Right kidney (tissue), 1 donor: Measurements from ENCODE around the gene IFRD2.
"Not testable (repeated sequence)": the region's sequence is repeated elsewhere in the genome, so short reads cannot be mapped to it uniquely, and the experiment has no call there.

Source experiments
- DNase-seq: peaks from one replicate; pipeline ENCODE4 v3.0.0-alpha.2; 2016

IFRD2 gene

DNA sequence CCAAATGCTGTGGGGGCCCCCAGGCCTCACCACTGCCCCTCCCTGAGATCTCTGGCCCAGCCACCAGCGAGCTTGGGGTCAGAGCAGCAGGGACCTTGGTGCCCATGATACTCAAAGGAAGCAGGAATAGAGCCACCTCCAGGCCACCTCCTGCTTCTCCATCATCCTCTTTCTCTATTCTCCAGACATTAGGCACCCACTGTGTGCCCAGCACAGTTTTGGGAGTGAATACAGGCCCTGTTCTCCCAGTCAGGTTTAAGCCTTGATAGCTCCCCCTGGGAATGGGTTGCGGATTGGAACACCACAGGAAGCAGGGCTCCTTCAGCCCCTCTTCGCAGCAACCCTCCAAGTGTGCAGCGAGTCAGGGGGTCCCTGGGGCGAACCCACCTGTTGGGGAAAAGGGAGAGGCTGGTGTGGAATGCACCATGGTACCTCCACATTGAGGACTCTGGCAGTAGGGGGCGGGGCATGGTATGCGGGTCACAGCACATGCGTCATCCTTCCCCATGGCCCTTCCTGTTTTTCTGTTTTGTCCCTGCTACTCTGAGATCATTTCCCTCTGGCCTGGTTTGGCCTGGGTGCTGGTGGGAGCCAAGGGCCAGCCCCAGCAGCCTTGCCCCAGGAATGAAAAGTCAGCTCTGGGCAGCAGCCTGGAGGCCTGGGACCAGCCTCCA is 37.5 kb downstream of the IFRD2 start:
- no peak for DNase-seq

- no peak for DNase-seq
These were observed 41.0 kb downstream of the IFRD2 start for GRCh38 chr3:50251220-50251619.

DNA sequence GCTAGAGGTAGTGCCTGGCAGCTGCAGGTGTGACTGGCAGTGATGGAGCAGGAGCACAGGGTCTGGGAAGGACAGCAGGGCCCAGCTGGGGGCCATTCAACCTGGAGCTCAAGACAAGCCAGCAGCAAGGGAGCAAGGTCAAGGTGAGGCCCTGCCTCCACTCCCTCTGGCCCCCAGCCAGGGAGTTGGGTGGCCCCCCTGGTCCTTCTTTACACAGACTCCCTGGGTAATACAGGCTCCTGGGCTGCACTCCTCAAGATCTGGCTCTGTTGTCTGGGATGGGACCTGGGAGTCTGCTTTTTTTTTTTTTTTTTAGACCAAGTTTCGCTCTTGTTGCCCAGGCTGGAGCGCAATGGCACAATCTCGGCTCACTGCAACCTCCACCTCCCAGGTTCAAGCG is 41.7 kb downstream of the IFRD2 start:
- DNase-seq, result no peak

GRCh38 chr3:50249457-50249856 is 42.8 kb downstream of the IFRD2 start:
- no peak for DNase-seq

GRCh38 chr3:50248387-50248786 is 43.8 kb downstream of the IFRD2 start:
- DNase-seq, result no peak

GRCh38 chr3:50246517-50246954 is 45.7 kb downstream of the IFRD2 start:
- no peak for DNase-seq

DNA sequence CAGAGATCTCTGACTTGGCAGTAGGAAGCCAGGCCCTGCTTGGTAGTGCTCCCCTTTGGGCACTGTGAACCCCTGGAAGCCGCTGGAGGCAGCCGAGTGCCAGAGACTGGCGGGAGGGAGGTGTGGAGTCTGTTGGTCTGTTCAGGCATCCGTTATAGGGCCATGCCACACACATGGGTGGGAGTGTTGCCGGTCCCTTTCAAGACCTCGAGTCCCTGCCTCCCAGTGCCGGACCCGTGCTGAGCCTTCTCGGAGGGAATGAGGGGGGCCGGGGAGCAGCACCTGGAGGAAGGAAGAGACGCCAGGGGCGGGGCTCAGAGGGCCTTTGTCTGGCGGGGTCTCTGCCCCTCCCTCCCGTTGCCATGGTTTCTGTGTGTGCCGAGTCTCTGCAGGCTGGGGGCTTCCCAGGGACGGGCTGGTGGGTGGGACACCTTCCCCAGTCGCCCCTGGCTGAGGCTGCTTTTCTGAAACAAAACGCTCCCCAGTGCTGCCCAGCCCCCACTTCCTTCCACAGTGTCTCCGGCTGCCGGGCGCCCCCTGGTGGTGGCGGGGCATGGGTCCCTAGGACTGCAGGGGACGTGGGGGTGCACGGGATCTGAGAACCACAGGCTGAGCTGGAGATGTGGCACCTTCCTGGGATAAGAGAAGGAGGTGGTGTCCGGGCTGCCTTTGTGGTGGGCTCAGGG is 46.3 kb downstream of the IFRD2 start:
- DNase-seq, result peak; percentile 87

DNA sequence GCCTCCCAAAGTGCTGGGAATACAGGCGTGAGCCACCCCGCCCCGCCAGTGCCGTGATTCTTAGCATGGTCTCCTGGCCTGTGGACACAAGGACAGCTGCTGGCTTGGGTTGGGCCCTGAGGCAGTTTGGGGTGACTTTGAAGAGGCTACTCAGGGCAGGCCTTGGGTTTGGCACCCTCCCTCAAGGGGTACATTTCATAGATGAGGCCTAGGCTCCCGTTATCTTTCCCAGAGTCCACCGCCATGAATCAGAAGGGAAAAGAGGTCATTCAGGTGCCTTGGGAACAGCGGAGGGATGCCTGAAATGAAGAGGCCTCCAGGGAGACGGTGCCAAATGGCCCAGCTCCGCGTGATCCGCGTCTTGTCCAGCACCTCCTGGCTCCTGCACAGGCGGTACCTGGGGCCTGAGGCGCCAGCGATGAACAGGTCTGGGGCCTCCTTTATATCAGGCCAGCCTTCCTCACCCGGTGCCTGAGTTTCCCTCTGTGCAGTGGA is 46.9 kb downstream of the IFRD2 start:
- DNase-seq, result no peak

GRCh38 chr3:50244813-50245212 is 47.4 kb downstream of the IFRD2 start:
- not testable (repeated sequence) for DNase-seq

GRCh38 chr3:50243543-50243895 is 48.7 kb downstream of the IFRD2 start:
- DNase-seq, result no peak

- no peak for DNase-seq
These were observed 49.2 kb downstream of the IFRD2 start for GRCh38 chr3:50242851-50243542.

GRCh38 chr3:50242381-50242770 is 49.9 kb downstream of the IFRD2 start:
- DNase-seq, result no peak

DNA sequence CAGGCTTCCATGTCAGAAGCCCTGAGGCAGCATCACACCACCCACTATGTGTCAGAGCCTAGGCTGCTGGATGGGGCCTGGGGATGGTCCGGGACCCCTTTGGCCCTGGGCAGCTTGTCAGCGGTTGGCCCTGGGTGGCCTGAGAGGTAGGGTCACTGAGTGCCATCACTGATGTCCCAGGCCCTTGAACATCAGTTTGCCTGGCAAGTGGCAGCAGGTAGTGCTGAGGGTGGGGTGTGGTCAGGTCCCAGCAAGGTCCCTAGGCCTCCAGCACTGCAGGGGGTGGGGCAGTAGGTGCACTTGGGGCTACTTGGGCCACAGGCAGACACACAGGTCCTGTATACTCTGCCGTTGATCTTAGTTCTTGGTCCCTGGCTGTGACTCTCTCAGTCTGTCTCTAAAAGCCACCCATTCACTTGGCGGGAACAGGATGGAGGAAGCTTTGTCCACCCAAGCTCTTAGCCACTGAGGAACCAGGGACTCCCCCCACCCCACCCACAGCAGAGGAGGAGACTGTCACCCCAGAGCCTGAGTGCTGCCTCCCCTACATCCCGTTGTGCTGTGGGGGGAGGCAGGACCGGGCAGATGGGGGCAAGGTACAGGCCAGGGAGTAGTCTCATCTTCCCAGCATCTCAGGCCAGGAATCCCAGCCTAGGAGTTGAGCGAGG is 50.4 kb downstream of the IFRD2 start:
- no peak for DNase-seq

DNA sequence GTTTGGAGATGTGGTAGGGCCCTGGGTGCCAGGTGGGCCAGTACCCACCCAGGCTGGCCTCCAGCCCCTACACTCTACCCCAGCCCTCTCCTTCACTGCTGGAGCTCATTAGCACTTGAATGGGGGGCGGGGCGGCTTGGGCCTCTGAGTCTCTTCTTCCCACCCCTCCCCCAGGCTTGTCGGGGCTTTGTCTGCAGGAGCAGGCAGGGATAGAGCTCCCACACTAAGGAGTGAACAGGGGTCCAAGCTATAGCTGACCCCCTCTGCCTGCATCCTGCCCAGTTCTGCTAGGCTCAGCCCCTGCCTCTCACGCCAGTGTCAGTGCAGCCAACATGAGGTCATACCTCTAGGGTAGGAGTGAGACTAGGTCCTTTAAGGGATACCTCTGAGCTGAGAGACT is 51.1 kb downstream of the IFRD2 start:
- no peak for DNase-seq

GRCh38 chr3:50239649-50240048 is 52.6 kb downstream of the IFRD2 start:
- DNase-seq, result no peak

- no peak for DNase-seq
These were observed 53.6 kb downstream of the IFRD2 start for GRCh38 chr3:50238549-50239026.

DNA sequence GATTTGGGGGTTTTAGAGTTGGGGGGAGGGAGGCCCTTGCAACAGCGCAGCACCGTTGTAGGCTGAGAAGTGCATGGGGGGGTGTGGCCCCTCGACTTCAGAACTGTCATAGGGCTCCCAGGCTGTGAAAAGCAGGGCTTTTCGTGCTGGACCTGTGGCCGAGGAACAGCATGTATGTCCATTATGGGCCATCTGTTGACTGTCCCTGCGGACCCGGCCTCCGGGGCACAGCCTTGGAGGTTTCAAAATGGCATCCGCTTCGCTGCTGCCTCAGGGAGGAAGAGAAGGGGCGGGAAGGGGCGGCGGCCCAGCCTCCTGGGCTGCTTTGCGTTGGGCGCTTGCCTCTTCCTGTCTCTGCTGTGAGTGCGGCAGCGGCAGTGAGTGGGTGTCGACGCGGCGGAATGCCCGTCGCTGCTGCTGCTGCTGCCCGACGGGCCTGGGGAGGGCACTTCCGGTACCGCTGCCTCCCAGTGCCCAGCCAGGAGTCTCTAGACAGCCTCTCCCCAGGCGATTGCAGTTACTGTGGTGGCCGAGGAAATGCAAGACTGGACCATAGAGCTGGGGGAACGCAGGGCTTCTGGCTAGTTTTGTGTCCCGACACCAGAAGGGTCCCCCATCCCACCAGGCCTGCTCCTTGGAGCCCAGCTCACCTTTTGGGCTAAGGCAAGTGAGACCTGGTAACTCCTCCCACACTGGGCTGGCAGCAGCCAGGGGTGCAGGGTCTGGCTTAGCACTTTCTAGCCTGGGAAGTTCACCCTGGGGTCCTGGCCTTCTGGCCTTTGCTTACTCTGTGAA is 54.3 kb downstream of the IFRD2 start:
- peak; percentile 76 for DNase-seq
